ENCODE measurements around the gene IRF1. TPM values are rescaled to one million over a fixed set of nuclear protein-coding genes. Genes with fewer than 3 reads are reported as not detected.

The IRF1 gene
- total RNA-seq (100 to 1,000 TPM in 1 of 4 donors, 10 to 100 TPM in 3; 15.3 to 124 (median 22.7) TPM), polyA plus RNA-seq (100 to 1,000 TPM in 1 of 3 donors, 10 to 100 TPM in 2; 37.2 to 169 (median 70.5) TPM)

- H3K36me3 ChIP-seq, result peaks cover 10 to 30% (median 16%) of the 10 kb centered on the region in 4 donors
- peaks cover 0 to 70% (median 59%) of the 10 kb centered on the region in 4 donors for H3K4me1 ChIP-seq
- peak within 1 kb of the TSS; percentile 98 to 100 (median 98) for H3K27ac ChIP-seq
- H3K27me3 ChIP-seq, result no peaks in the 10 kb centered on the region
- peak within 1 kb of the TSS; percentile 77 to 92 (median 86) for H3K4me3 ChIP-seq
- WGBS, 2 donors, result 1% methylated on average over 87 of the region's 87 CpGs
- intact Hi-C loops (cut with DNase I), result loop anchor here (1.0 to 10.0 kb wide), 4 partner anchors 71 to 263 kb away; partner anchors contain the start of genes P4HA2 and SLC22A4
- TF ChIP-seq EP300 (IDR thresholded peaks at IDR 0.05), result peak in 1 of 4 donors; percentile 82
- no peak for TF ChIP-seq CTCF (IDR thresholded peaks at IDR 0.05)
- peak; percentile 93 to 99 (median 99) for TF ChIP-seq POLR2AphosphoS5 (IDR thresholded peaks at IDR 0.05)
- TF ChIP-seq POLR2A (IDR thresholded peaks at IDR 0.05), result peak; percentile 87 to 95
- H3K9me3 ChIP-seq, result no peaks in the 10 kb centered on the region
- peak; percentile 98 for DNase-seq
Measured at GRCh38 chr5:132490484-132491367, at the start of gene IRF1. Gene IRF1, minus strand, starts transcription at chr5:132490773. Its CDS starts 1,295 bp downstream, at chr5:132489478.

GRCh38 chr5:132540149-132540548 lies 49.6 kb upstream of the IRF1 start:
- Histone ChIP-seq H3K27me3 (no peaks in the 10 kb centered on the region), H3K4me3 (no peak overlapping the region), H3K9me3 (no peaks in the 10 kb centered on the region), H3K4me1 (no peaks in the 10 kb centered on the region), H3K36me3 (no peaks in the 10 kb centered on the region), H3K27ac (no peak overlapping the region)
- DNase-seq, result no peak
- 83 to 87% methylated on average over 5 of the region's 5 CpGs for WGBS, 2 donors
- intact Hi-C loops (cut with DNase I), result no loop called here
- no peak for TF ChIP-seq POLR2A (IDR thresholded peaks at IDR 0.05)
- TF ChIP-seq CTCF (IDR thresholded peaks at IDR 0.05), result no peak
- TF ChIP-seq POLR2AphosphoS5 (IDR thresholded peaks at IDR 0.05), result no peak
- no peak for TF ChIP-seq EP300 (IDR thresholded peaks at IDR 0.05)

GRCh38 chr5:132539716-132540115 lies 49.1 kb upstream of the IRF1 start:
- H3K27me3 ChIP-seq, result no peaks in the 10 kb centered on the region
- H3K9me3 ChIP-seq, result no peaks in the 10 kb centered on the region
- no peak for TF ChIP-seq CTCF (IDR thresholded peaks at IDR 0.05)
- no peak for TF ChIP-seq EP300 (IDR thresholded peaks at IDR 0.05)
- no peak overlapping the region for H3K27ac ChIP-seq
- DNase-seq, result no peak
- intact Hi-C loops (cut with DNase I), result no loop called here
- WGBS, 2 donors, result 65 to 79% methylated on average over 4 of the region's 4 CpGs
- no peaks in the 10 kb centered on the region for H3K4me1 ChIP-seq
- no peaks in the 10 kb centered on the region for H3K36me3 ChIP-seq
- no peak overlapping the region for H3K4me3 ChIP-seq

GRCh38 chr5:132530946-132531345 lies 40.4 kb upstream of the IRF1 start:
- H3K4me3 ChIP-seq, result no peak overlapping the region
- intact Hi-C loops (cut with DNase I), result no loop called here
- no peak for TF ChIP-seq EP300 (IDR thresholded peaks at IDR 0.05)
- TF ChIP-seq POLR2A (IDR thresholded peaks at IDR 0.05), result no peak
- no peak for TF ChIP-seq POLR2AphosphoS5 (IDR thresholded peaks at IDR 0.05)
- TF ChIP-seq CTCF (IDR thresholded peaks at IDR 0.05), result no peak
- H3K36me3 ChIP-seq, result no peaks in the 10 kb centered on the region
- no peak for DNase-seq
- peaks cover 0 to 4% (median 0%) of the 10 kb centered on the region in 4 donors for H3K4me1 ChIP-seq
- H3K27me3 ChIP-seq, result no peaks in the 10 kb centered on the region
- no peaks in the 10 kb centered on the region for H3K9me3 ChIP-seq
- 77 to 88% methylated on average over 4 of the region's 4 CpGs for WGBS, 2 donors
- H3K27ac ChIP-seq, result no peak overlapping the region
